GM11168 (cell line): Measurements from ENCODE around the gene SLC34A1.

Source experiments
- in situ Hi-C: fragments of 300-500 bp; cut with MboI; formaldehyde crosslinking; loops from one replicate; pipeline ENCODE4 v1.12.0; 2022; ENCODE audit warnings: low sequenced_read_pairs; ENCODE audit not compliant: unreplicated experiment

Gene SLC34A1

GRCh38 chr5:177354256-177354655 lies 30.0 kb upstream of the SLC34A1 start:
- in situ Hi-C loops: no loop called here

GRCh38 chr5:177354711-177355110 lies 29.5 kb upstream of the SLC34A1 start:
- in situ Hi-C loops: no loop called here

- in situ Hi-C loops: no loop called here
These were observed 28.9 kb upstream of the SLC34A1 start for GRCh38 chr5:177355162-177355867.

GRCh38 chr5:177355868-177356168 lies 28.4 kb upstream of the SLC34A1 start:
- in situ Hi-C loops: no loop called here

GRCh38 chr5:177356746-177357145 lies 27.5 kb upstream of the SLC34A1 start:
- in situ Hi-C loops: no loop called here

- in situ Hi-C loops: no loop called here
These were observed 27.1 kb upstream of the SLC34A1 start for GRCh38 chr5:177357146-177357458.

GRCh38 chr5:177357459-177358351 lies 26.5 kb upstream of the SLC34A1 start, which contains the start of gene RGS14:
TSS of gene RGS14 (plus strand) at chr5:177357924. CDS start at chr5:177358025, 101 bp downstream.
- in situ Hi-C loops: no loop called here

GRCh38 chr5:177358370-177358819 lies 25.8 kb upstream of the SLC34A1 start:
- in situ Hi-C loops: no loop called here

GRCh38 chr5:177359451-177359851 lies 24.8 kb upstream of the SLC34A1 start:
- in situ Hi-C loops: no loop called here

- in situ Hi-C loops: loop anchor here (10.0 kb wide), 1 partner anchor 45 kb away; the partner anchor contains the start of gene MXD3
These were observed 24.4 kb upstream of the SLC34A1 start for GRCh38 chr5:177359860-177360259.

- in situ Hi-C loops: loop anchor here (10.0 kb wide), 1 partner anchor 46 kb away; the partner anchor contains the start of gene MXD3
These were observed 23.5 kb upstream of the SLC34A1 start for GRCh38 chr5:177360740-177361139.

GRCh38 chr5:177361418-177362291 lies 22.6 kb upstream of the SLC34A1 start:
- in situ Hi-C loops: loop anchor here (10.0 kb wide), 1 partner anchor 47 kb away; the partner anchor contains the start of gene MXD3

- in situ Hi-C loops: loop anchor here (10.0 kb wide), 1 partner anchor 47 kb away; the partner anchor contains the start of gene MXD3
These were observed 22.0 kb upstream of the SLC34A1 start for GRCh38 chr5:177362292-177362609.

GRCh38 chr5:177362610-177363507 lies 21.4 kb upstream of the SLC34A1 start:
- in situ Hi-C loops: loop anchor here (10.0 kb wide), 1 partner anchor 48 kb away; the partner anchor contains the start of gene MXD3

- in situ Hi-C loops: loop anchor here (10.0 kb wide), 1 partner anchor 49 kb away; the partner anchor contains the start of gene MXD3
These were observed 20.7 kb upstream of the SLC34A1 start for GRCh38 chr5:177363565-177363964.

GRCh38 chr5:177364159-177364962 lies 19.9 kb upstream of the SLC34A1 start:
- in situ Hi-C loops: loop anchor here (10.0 kb wide), 1 partner anchor 50 kb away; the partner anchor contains the start of gene MXD3

GRCh38 chr5:177365845-177366527 lies 18.2 kb upstream of the SLC34A1 start:
- in situ Hi-C loops: loop anchor here (10.0 kb wide), 1 partner anchor 51 kb away; the partner anchor contains the start of gene MXD3
